Measurements from ENCODE around the gene LIFR. TPM values are rescaled to one million over a fixed set of nuclear protein-coding genes. Genes with fewer than 3 reads are reported as not detected.
A peak's percentile ranks its signal among the peaks of the same experiment; 100 is the strongest.

The LIFR gene
- total RNA-seq, 1 donor from 2014 or later, result 7.5 TPM

GRCh38 chr5:38467353-38468040 lies 88.9 kb downstream of the LIFR start:
- Mint-ChIP-seq H3K9me3 (ENCODE audit: low read depth) (no peaks in the 10 kb centered on the region), H3K36me3 (ENCODE audit: low read depth) (no peaks in the 10 kb centered on the region), H3K4me1 (ENCODE audit: low read depth) (peaks cover 30% of the 10 kb centered on the region), H3K4me3 (ENCODE audit: unreplicated experiment) (peak overlapping the region; percentile 17), H3K27ac (ENCODE audit: unreplicated experiment) (peak overlapping the region; percentile 94), H3K27me3 (ENCODE audit: low read depth) (no peaks in the 10 kb centered on the region)
- DNase-seq (ENCODE audit: low spot score), result no peak
- TF ChIP-seq CTCF (IDR thresholded peaks at IDR 0.05), result no peak

GRCh38 chr5:38466424-38467189 lies 89.8 kb downstream of the LIFR start:
- H3K36me3 Mint-ChIP-seq (ENCODE audit: low read depth), result no peaks in the 10 kb centered on the region

GRCh38 chr5:38465702-38466423 lies 90.6 kb downstream of the LIFR start:
- H3K27me3 Mint-ChIP-seq (ENCODE audit: low read depth), result no peaks in the 10 kb centered on the region
- no peak overlapping the region for H3K27ac Mint-ChIP-seq (ENCODE audit: unreplicated experiment)
- no peaks in the 10 kb centered on the region for H3K36me3 Mint-ChIP-seq (ENCODE audit: low read depth)
- H3K4me3 Mint-ChIP-seq (ENCODE audit: unreplicated experiment), result no peak overlapping the region
- no peak for TF ChIP-seq CTCF (IDR thresholded peaks at IDR 0.05)
- no peaks in the 10 kb centered on the region for H3K9me3 Mint-ChIP-seq (ENCODE audit: low read depth)
- no peak for DNase-seq (ENCODE audit: low spot score)
- peaks cover 30% of the 10 kb centered on the region for H3K4me1 Mint-ChIP-seq (ENCODE audit: low read depth)

More at GRCh38 chr5:38466424-38467189, 89.8 kb downstream of the LIFR start:
- no peaks in the 10 kb centered on the region for H3K27me3 Mint-ChIP-seq (ENCODE audit: low read depth)
- DNase-seq (ENCODE audit: low spot score), result no peak
- peak overlapping the region; percentile 94 for H3K27ac Mint-ChIP-seq (ENCODE audit: unreplicated experiment)
- no peak overlapping the region for H3K4me3 Mint-ChIP-seq (ENCODE audit: unreplicated experiment)
- no peaks in the 10 kb centered on the region for H3K9me3 Mint-ChIP-seq (ENCODE audit: low read depth)
- no peak for TF ChIP-seq CTCF (IDR thresholded peaks at IDR 0.05)
- H3K4me1 Mint-ChIP-seq (ENCODE audit: low read depth), result peaks cover 30% of the 10 kb centered on the region

- Mint-ChIP-seq H3K36me3 (ENCODE audit: low read depth) (no peaks in the 10 kb centered on the region), H3K4me3 (ENCODE audit: unreplicated experiment) (no peak overlapping the region), H3K4me1 (ENCODE audit: low read depth) (peaks cover 30% of the 10 kb centered on the region), H3K9me3 (ENCODE audit: low read depth) (no peaks in the 10 kb centered on the region), H3K27me3 (ENCODE audit: low read depth) (no peaks in the 10 kb centered on the region), H3K27ac (ENCODE audit: unreplicated experiment) (no peak overlapping the region)
- DNase-seq (ENCODE audit: low spot score), result no peak
- TF ChIP-seq CTCF (IDR thresholded peaks at IDR 0.05), result no peak
These were observed 91.4 kb downstream of the LIFR start for GRCh38 chr5:38465061-38465460.

Data from chondrocyte (in vitro differentiated cells).